ENCODE data around the gene PTH1R.

PTH1R gene

GRCh38 chr3:46897829-46898320 is 20.4 kb downstream of the PTH1R start:
- H3K4me3 ChIP-seq (replicated peaks in 1 of 2; ENCODE audit: low read depth in 2 of 2, low read length in 2 of 2), result no peak overlapping the region
- DNase-seq (ENCODE audit: low read depth in 2 of 2), result no peak
- TF ChIP-seq CTCF (IDR thresholded peaks at IDR 0.05; ENCODE audit: low read depth, low read length), result no peak

- no peak overlapping the region for H3K4me3 ChIP-seq (replicated peaks in 1 of 2; ENCODE audit: low read depth in 2 of 2, low read length in 2 of 2)
- TF ChIP-seq CTCF (IDR thresholded peaks at IDR 0.05; ENCODE audit: low read depth, low read length), result no peak
- DNase-seq (ENCODE audit: low read depth in 2 of 2), result no peak
These were observed 21.0 kb downstream of the PTH1R start for GRCh38 chr3:46898321-46899150.

GRCh38 chr3:46899151-46900006 is 21.9 kb downstream of the PTH1R start:
- no peak for DNase-seq (ENCODE audit: low read depth in 2 of 2)
- TF ChIP-seq CTCF (IDR thresholded peaks at IDR 0.05; ENCODE audit: low read depth, low read length), result no peak
- no peak overlapping the region for H3K4me3 ChIP-seq (replicated peaks in 1 of 2; ENCODE audit: low read depth in 2 of 2, low read length in 2 of 2)

- no peak for TF ChIP-seq CTCF (IDR thresholded peaks at IDR 0.05; ENCODE audit: low read depth, low read length)
- no peak for DNase-seq (ENCODE audit: low read depth in 2 of 2)
- H3K4me3 ChIP-seq (replicated peaks in 1 of 2; ENCODE audit: low read depth in 2 of 2, low read length in 2 of 2), result no peak overlapping the region
These were observed 22.4 kb downstream of the PTH1R start for GRCh38 chr3:46900007-46900292.

- DNase-seq (ENCODE audit: low read depth in 2 of 2), result no peak
- no peak for TF ChIP-seq CTCF (IDR thresholded peaks at IDR 0.05; ENCODE audit: low read depth, low read length)
- H3K4me3 ChIP-seq (replicated peaks in 1 of 2; ENCODE audit: low read depth in 2 of 2, low read length in 2 of 2), result no peak overlapping the region
These were observed 22.8 kb downstream of the PTH1R start for GRCh38 chr3:46900356-46900755.

GRCh38 chr3:46901061-46901460 is 23.5 kb downstream of the PTH1R start:
- no peak for TF ChIP-seq CTCF (IDR thresholded peaks at IDR 0.05; ENCODE audit: low read depth, low read length)
- DNase-seq (ENCODE audit: low read depth in 2 of 2), result no peak
- no peak overlapping the region for H3K4me3 ChIP-seq (replicated peaks in 1 of 2; ENCODE audit: low read depth in 2 of 2, low read length in 2 of 2)

Data from cardiac fibroblast (primary cell).